GM12892 (cell line): ENCODE results near the gene P3H2.

ENCODE experiments used
- POLR2A ChIP-seq: IDR thresholded peaks from 2 replicates; pipeline ENCODE4 v1.6.1; 2011; ENCODE audit warnings: low read depth, low read length, control low read depth
- POLR2AphosphoS5 ChIP-seq: IDR thresholded peaks from 2 replicates; pipeline ENCODE4 v1.6.1; 2011; ENCODE audit warnings: low read depth, low read length, control low read depth
- TAF1 ChIP-seq: IDR thresholded peaks from 2 replicates; pipeline ENCODE4 v1.6.1; 2011; ENCODE audit warnings: low read depth, mild to moderate bottlenecking, control low read depth, low read length, borderline replicate concordance

DNA sequence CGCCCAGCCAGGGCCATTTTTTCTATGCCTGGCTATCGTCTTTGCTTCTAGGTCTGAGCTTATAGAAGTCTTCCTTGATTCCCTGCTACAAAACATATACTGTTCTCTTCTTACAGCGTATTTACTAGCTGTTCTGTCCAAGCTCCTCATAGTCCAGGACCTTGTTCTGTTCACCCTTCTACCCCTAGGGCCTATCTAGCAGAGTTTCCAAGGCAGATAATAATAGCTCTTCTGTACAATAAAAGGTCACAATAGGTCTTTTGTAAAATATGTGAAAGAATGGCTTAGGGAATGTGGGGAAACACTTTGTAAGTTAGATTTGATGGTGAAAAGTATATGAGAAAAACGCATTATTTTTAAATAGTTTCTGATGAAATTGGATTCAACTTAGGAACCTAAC lies 158.2 kb downstream of the P3H2 start:
- TF ChIP-seq TAF1 = no peak
- no peak for TF ChIP-seq POLR2A
- TF ChIP-seq POLR2AphosphoS5 = no peak
